Measurements from ENCODE around the gene TTC19.
A peak's percentile ranks its signal among the peaks of the same experiment; 100 is the strongest.
"Not testable (repeated sequence)": the region's sequence is repeated elsewhere in the genome, so short reads cannot be mapped to it uniquely, and the experiment has no call there.

TTC19 gene

GRCh38 chr17:15967706-15968399 is 31.8 kb upstream of the TTC19 start:
- Mint-ChIP-seq H3K4me3 (peak overlapping the region; percentile 46), H3K4me1 (ENCODE audit: low read depth) (peaks cover 31% of the 10 kb centered on the region), H3K36me3 (no peaks in the 10 kb centered on the region), H3K27ac (no peak overlapping the region), H3K9me3 (ENCODE audit: low read depth) (no peaks in the 10 kb centered on the region), H3K27me3 (no peaks in the 10 kb centered on the region)

DNA sequence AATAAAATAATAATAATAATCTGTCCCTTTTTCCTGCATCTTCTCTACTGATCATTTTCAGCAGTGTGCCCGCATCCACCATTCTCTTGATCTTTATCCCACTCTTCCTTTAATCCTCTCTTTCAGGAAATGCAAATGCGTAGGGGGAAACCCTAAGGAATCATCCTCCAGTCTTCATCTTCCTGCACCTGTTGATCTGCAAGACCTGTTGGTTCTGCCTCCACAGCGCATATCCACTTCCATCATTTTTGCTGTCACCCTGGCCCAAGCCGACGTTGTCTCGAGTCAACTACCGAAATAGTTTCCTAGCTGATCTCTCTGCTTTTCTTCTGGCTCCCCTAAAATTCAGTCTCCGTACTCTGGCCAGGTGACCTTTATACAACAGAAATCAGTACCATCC is 30.2 kb upstream of the TTC19 start:
- Mint-ChIP-seq H3K9me3 (ENCODE audit: low read depth) (no peaks in the 10 kb centered on the region), H3K27me3 (no peaks in the 10 kb centered on the region), H3K36me3 (no peaks in the 10 kb centered on the region), H3K27ac (no peak overlapping the region), H3K4me3 (no peak overlapping the region), H3K4me1 (ENCODE audit: low read depth) (peaks cover 32% of the 10 kb centered on the region)

DNA sequence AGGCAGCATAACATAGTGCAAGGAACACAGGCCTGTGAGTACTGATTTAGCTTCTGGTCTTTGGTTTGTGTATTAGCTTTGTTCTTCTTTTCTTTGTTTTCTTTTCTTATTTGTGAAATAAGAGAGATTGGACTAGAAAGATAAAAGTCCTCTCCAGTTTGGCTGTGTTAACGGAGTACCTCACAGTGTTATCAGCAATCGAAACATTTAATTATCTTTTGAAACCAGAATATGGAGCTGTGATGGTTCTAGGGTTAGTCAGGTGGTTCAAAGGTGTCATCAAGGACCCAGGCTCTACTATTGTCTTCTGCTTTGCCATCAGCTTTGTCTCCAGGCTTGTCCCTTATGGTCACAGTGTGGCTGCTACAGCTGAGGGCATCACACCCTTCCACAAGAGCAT is 29.1 kb upstream of the TTC19 start:
- Mint-ChIP-seq H3K4me1 (ENCODE audit: low read depth) (peaks cover 26% of the 10 kb centered on the region), H3K27me3 (no peaks in the 10 kb centered on the region), H3K27ac (no peak overlapping the region), H3K9me3 (ENCODE audit: low read depth) (no peaks in the 10 kb centered on the region), H3K36me3 (no peaks in the 10 kb centered on the region), H3K4me3 (no peak overlapping the region)

GRCh38 chr17:15971098-15971678 is 28.4 kb upstream of the TTC19 start:
- H3K9me3 Mint-ChIP-seq (ENCODE audit: low read depth): no peaks in the 10 kb centered on the region
- no peak overlapping the region for H3K27ac Mint-ChIP-seq
- no peak overlapping the region for H3K4me3 Mint-ChIP-seq
- H3K27me3 Mint-ChIP-seq: no peaks in the 10 kb centered on the region
- peaks cover 21% of the 10 kb centered on the region for H3K4me1 Mint-ChIP-seq (ENCODE audit: low read depth)
- no peaks in the 10 kb centered on the region for H3K36me3 Mint-ChIP-seq

- no peaks in the 10 kb centered on the region for H3K27me3 Mint-ChIP-seq
- H3K4me1 Mint-ChIP-seq (ENCODE audit: low read depth): peaks cover 14% of the 10 kb centered on the region
- no peaks in the 10 kb centered on the region for H3K9me3 Mint-ChIP-seq (ENCODE audit: low read depth)
- H3K4me3 Mint-ChIP-seq: no peak overlapping the region
- peaks cover 1% of the 10 kb centered on the region for H3K36me3 Mint-ChIP-seq
- H3K27ac Mint-ChIP-seq: no peak overlapping the region
Observed at GRCh38 chr17:15971882-15972281, 27.7 kb upstream of the TTC19 start.

DNA sequence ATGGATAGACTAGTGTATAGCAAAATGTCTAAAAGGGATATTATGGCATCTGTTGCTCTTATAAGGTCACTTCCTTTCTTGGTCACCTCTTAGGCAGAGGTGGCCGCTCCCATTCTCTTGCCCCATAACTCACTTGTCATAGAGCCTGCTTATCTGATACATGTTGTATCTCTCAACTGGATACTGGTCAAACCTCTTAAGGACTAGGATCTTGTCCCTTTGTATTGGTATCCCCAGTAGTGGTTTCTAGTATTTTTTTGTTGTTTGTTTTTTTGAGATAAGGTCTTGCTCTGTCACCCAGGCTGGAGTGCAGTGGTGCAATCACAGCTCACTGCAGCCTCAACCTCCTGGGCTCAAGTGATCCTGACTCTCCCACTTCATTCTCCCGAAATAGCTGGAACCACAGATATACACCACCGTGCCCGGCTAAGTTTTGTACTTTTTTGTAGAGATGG is 27.1 kb upstream of the TTC19 start:
- H3K4me1 Mint-ChIP-seq (ENCODE audit: low read depth): peaks cover 10% of the 10 kb centered on the region
- H3K36me3 Mint-ChIP-seq: peaks cover 4% of the 10 kb centered on the region
- H3K4me3 Mint-ChIP-seq: no peak overlapping the region
- H3K9me3 Mint-ChIP-seq (ENCODE audit: low read depth): no peaks in the 10 kb centered on the region
- no peaks in the 10 kb centered on the region for H3K27me3 Mint-ChIP-seq
- no peak overlapping the region for H3K27ac Mint-ChIP-seq

DNA sequence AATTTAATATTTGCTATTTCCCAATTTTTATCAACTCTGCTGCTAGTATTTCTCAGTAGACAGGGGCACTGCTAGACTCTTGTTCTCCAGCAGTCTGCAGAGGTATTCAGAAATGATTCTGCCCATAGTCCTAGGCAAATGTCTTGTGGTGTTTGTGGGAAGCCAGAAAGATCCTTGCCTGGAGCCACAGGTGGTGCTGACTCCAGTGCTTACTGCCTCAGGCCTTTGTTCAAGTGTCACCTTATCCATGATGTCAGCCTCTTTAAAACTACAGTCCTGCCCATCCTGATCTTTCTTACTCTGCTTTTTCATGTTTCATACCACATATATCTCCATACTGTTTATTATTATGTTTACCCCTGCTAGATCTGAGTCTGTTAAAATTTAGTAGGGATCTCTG is 26.6 kb upstream of the TTC19 start:
- Mint-ChIP-seq H3K36me3 (peaks cover 6% of the 10 kb centered on the region), H3K4me1 (ENCODE audit: low read depth) (peaks cover 5% of the 10 kb centered on the region), H3K27ac (no peak overlapping the region), H3K27me3 (no peaks in the 10 kb centered on the region), H3K9me3 (ENCODE audit: low read depth) (no peaks in the 10 kb centered on the region), H3K4me3 (no peak overlapping the region)

DNA sequence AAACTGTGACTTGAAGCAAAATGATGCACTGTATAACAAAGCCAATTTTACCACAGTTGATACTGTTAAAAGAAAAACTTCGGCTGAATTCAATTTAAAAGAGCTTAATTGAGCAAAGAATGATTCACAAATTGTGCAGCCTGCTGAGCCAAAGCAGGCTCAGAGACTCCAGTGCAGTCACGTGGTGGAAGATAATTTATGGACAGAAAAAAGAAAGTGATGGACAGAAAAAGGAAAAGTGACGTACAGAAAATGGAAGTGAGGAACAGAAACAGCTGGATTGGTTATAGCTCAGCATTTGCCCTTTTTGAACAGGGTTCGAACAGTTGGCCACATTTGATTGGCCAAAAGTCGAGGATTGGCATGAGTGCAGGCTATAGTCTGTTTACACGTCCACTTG is 25.8 kb upstream of the TTC19 start:
- Mint-ChIP-seq H3K4me3 (no peak overlapping the region), H3K27ac (no peak overlapping the region), H3K27me3 (no peaks in the 10 kb centered on the region), H3K4me1 (ENCODE audit: low read depth) (peaks cover 5% of the 10 kb centered on the region), H3K9me3 (ENCODE audit: low read depth) (no peaks in the 10 kb centered on the region), H3K36me3 (peaks cover 8% of the 10 kb centered on the region)

- Mint-ChIP-seq H3K36me3 (peaks cover 12% of the 10 kb centered on the region), H3K4me3 (no peak overlapping the region), H3K27me3 (no peaks in the 10 kb centered on the region), H3K9me3 (ENCODE audit: low read depth) (no peaks in the 10 kb centered on the region), H3K4me1 (ENCODE audit: low read depth) (peaks cover 24% of the 10 kb centered on the region), H3K27ac (no peak overlapping the region)
Observed at GRCh38 chr17:15977894-15978293, 21.7 kb upstream of the TTC19 start.

GRCh38 chr17:15978606-15979005 is 21.0 kb upstream of the TTC19 start:
- Mint-ChIP-seq H3K27me3 (no peaks in the 10 kb centered on the region), H3K27ac (no peak overlapping the region), H3K4me1 (ENCODE audit: low read depth) (peaks cover 23% of the 10 kb centered on the region), H3K36me3 (peaks cover 12% of the 10 kb centered on the region), H3K9me3 (ENCODE audit: low read depth) (no peaks in the 10 kb centered on the region), H3K4me3 (no peak overlapping the region)

DNA sequence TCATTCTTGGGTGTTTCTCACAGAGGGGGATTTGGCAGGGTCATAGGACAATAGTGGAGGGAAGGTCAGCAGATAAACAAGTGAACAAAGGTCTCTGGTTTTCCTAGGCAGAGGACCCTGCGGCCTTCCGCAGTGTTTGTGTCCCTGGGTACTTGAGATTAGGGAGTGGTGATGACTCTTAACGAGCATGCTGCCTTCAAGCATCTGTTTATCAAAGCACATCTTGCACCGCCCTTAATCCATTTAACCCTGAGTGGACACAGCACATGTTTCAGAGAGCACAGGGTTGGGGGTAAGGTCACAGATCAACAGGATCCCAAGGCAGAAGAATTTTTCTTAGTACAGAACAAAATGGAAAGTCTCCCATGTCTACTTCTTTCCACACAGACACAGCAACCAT is 20.6 kb upstream of the TTC19 start:
- H3K9me3 Mint-ChIP-seq (ENCODE audit: low read depth); H3K27ac Mint-ChIP-seq; H3K27me3 Mint-ChIP-seq; H3K4me3 Mint-ChIP-seq: not testable (repeated sequence)
- Mint-ChIP-seq H3K36me3 (peaks cover 12% of the 10 kb centered on the region), H3K4me1 (ENCODE audit: low read depth) (peaks cover 25% of the 10 kb centered on the region)

DNA sequence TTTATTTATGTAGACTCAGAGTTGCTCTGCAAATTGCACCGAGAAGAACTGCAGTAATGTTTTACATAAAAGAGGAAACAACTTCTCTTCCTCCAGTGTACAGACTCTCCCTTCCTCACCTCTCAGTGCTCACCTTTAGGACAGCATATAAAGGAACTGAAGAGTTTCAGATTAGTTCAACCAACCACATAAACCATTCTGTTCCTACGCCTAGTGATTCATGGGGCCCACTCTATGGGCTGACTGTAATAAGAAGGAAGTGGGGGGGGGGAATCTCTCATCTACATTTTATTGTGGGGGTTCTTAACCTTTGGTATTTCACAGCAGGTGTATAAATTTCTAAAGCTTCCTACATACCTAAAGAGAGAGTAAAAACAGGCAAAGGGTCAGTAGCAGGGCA is 18.4 kb upstream of the TTC19 start:
- H3K4me3 Mint-ChIP-seq: peak overlapping the region; percentile 63
- peaks cover 12% of the 10 kb centered on the region for H3K36me3 Mint-ChIP-seq
- no peaks in the 10 kb centered on the region for H3K27me3 Mint-ChIP-seq
- peaks cover 25% of the 10 kb centered on the region for H3K4me1 Mint-ChIP-seq (ENCODE audit: low read depth)
- no peaks in the 10 kb centered on the region for H3K9me3 Mint-ChIP-seq (ENCODE audit: low read depth)
- peak overlapping the region; percentile 25 for H3K27ac Mint-ChIP-seq

DNA sequence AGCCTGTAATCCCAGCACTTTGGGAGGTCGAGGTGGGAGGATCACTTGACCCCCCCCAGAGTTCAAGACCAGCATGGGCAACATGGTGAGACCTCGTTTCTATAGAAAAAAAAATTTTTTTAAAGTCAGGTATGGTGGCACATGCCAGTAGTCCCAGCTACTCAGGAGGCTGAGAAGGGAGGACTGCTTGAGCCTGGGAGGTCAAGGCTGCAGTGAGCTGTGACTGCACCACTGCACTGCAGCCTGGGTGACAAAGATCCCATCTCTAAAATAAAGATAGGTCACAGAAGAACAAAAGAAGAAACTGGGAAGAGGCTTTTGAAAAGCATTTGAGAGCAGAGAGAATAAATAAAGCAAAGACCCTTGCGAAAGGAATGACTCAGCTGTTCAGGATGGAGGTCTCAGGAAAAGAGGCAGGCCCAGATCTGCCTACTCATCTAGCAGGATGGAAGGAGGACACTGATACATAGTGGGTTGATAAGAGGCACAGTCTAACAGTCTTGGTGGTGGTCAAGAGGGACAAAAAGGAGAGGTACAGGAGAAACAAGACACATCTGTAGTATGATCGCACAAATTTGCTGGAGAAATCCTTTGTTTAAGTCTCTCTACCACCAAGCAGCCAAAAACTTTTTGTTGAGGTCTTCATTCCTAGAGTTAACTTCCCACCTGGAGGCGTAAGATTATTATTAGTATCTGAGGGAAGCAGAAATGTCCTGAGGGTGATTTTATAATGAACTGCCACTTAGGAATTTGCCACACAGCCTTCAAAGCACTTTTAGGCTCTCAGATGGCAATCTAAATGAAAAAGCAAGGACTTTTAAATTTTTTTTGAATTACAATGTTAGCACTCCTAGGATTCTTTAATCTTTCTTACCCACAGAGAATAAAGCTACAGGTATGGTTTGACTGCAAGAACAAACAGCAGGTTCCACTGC is 17.7 kb upstream of the TTC19 start:
- peak overlapping the region; percentile 74 for H3K27ac Mint-ChIP-seq
- H3K27me3 Mint-ChIP-seq: no peaks in the 10 kb centered on the region
- H3K9me3 Mint-ChIP-seq (ENCODE audit: low read depth): no peaks in the 10 kb centered on the region
- peaks cover 25% of the 10 kb centered on the region for H3K4me1 Mint-ChIP-seq (ENCODE audit: low read depth)
- peak overlapping the region; percentile 1 for H3K4me3 Mint-ChIP-seq
- H3K36me3 Mint-ChIP-seq: peaks cover 11% of the 10 kb centered on the region

- no peaks in the 10 kb centered on the region for H3K27me3 Mint-ChIP-seq
- H3K4me1 Mint-ChIP-seq (ENCODE audit: low read depth): peaks cover 29% of the 10 kb centered on the region
- no peak overlapping the region for H3K4me3 Mint-ChIP-seq
- peaks cover 11% of the 10 kb centered on the region for H3K36me3 Mint-ChIP-seq
- H3K27ac Mint-ChIP-seq: no peak overlapping the region
- no peaks in the 10 kb centered on the region for H3K9me3 Mint-ChIP-seq (ENCODE audit: low read depth)
Observed at GRCh38 chr17:15996322-15996721, 3.3 kb upstream of the TTC19 start.

DNA sequence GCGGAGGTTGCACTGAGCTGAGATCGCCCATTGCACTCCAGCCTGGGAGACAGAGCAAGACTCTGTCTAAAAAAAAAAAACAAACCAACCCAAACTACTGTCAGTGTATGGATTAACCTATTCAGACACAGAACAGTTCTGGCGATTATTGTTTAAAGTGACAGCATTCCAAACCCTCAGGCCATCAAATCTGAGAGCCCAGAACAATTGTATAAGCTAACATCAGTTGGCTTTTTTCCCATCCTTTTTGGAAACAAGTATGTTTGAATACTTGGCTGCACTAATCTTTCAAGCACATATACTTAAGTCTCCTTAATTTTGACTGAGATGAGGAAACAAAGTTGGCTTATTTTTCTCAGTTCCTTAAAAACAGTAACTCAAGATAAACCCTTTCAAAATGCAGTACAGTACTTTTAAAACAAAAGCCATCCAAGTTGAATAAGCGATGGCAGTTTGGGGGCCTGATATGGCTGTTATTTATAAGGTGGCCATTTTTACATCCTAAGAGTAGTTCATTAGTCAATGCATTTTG is 1.5 kb upstream of the TTC19 start:
- Mint-ChIP-seq H3K36me3 (peaks cover 19% of the 10 kb centered on the region), H3K27me3 (no peaks in the 10 kb centered on the region)

More for the DNA sequence above, 1.5 kb upstream of the TTC19 start:
- Mint-ChIP-seq H3K27ac (peak overlapping the region; percentile 96), H3K4me3 (peak overlapping the region; percentile 95), H3K4me1 (ENCODE audit: low read depth) (peaks cover 45% of the 10 kb centered on the region), H3K9me3 (ENCODE audit: low read depth) (no peaks in the 10 kb centered on the region)
